Tibial nerve (tissue), 4 donors: Measurements from ENCODE around the gene SOX5.

Experiments used
- CTCF ChIP-seq, 5 experiments: fragments of 200-600 bp in 3 of 5; fragments of 450-650 bp in 2 of 5; sonication (generic) in 3 of 5; IDR thresholded peaks; one replicate each; pipeline ENCODE4 v1.5.1; 2016 to 2019; ENCODE audit warnings: antibody characterized with exemption in 5 of 5, mild to moderate bottlenecking in 3 of 5, moderate library complexity in 2 of 5
- EP300 ChIP-seq, 2 donors: sonication (generic); formaldehyde crosslinking; IDR thresholded peaks; one replicate each; pipeline ENCODE4 v1.6.1; 2017; ENCODE audit warnings: antibody characterized with exemption in 2 of 2, mild to moderate bottlenecking in 1 of 2
- POLR2A ChIP-seq, 2 donors: fragments of 450-650 bp; IDR thresholded peaks; one replicate each; pipeline ENCODE4 v1.6.1; 2017; ENCODE audit warnings: antibody characterized with exemption in 2 of 2, mild to moderate bottlenecking in 2 of 2, moderate library complexity in 2 of 2

GRCh38 chr12:23987046-23987445, 37.6 kb upstream of the SOX5 start:
- TF ChIP-seq CTCF (IDR thresholded peaks at IDR 0.05) (no peak), POLR2A (IDR thresholded peaks at IDR 0.05) (no peak), EP300 (IDR thresholded peaks at IDR 0.05) (no peak)
